PFSK-1 (cell line): Measurements from ENCODE around the gene GALNT9.

ENCODE experiments used
- POLR2AphosphoS5 ChIP-seq: IDR thresholded peaks from 2 replicates; pipeline ENCODE4 v1.6.1; 2012; ENCODE audit warnings: low read depth, mild to moderate bottlenecking, control low read depth, low read length, moderate library complexity
- SIN3A ChIP-seq: IDR thresholded peaks from 2 replicates; pipeline ENCODE4 v1.6.1; 2012; ENCODE audit warnings: mild to moderate bottlenecking, low read length, moderate library complexity, borderline replicate concordance; ENCODE audit not compliant: insufficient read depth
- TAF1 ChIP-seq: IDR thresholded peaks from 2 replicates; pipeline ENCODE4 v1.6.1; 2012; ENCODE audit warnings: low read length, control low read depth, borderline replicate concordance; ENCODE audit not compliant: insufficient read depth

DNA sequence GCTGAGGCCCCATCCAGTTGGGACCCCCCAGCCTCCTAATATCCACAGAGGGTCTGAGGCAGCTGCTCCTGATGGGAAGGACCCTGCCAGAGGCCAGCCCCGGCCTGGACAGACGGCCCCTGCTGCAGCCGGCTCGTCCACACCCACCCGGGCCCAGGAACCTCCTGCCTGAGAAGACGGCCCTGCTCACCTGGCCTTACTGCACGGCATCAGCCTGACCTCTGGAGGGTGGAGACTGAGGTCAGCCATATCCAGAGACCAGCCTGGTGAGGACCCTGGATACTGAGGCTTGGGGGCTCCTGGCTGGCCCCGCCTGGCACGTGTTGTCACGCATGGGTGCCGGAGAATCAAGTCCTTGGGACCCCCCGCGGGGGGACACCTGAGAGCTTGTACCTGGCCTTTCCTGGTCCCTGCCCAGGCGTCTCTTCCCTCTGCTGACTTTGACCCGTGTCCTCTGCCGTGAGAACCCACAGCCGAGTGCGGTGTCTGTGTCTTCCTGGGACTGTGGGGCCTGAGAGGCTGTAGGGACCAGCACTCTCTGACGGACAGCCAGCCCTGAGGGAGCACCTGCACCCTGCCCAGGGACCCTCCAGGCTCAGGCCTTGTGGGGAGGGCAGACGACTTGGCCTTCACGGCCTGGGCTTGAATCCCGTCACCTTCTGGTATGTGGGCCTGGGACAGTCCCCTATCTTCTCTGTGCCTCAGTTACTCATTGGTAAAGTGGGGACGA lies 127.8 kb downstream of the GALNT9 start:
- no peak for TF ChIP-seq POLR2AphosphoS5
- TF ChIP-seq SIN3A, result no peak
- no peak for TF ChIP-seq TAF1
